ENCODE results near the gene HSD17B8.
A peak's percentile ranks its signal among the peaks of the same experiment; 100 is the strongest.

HSD17B8 gene

DNA sequence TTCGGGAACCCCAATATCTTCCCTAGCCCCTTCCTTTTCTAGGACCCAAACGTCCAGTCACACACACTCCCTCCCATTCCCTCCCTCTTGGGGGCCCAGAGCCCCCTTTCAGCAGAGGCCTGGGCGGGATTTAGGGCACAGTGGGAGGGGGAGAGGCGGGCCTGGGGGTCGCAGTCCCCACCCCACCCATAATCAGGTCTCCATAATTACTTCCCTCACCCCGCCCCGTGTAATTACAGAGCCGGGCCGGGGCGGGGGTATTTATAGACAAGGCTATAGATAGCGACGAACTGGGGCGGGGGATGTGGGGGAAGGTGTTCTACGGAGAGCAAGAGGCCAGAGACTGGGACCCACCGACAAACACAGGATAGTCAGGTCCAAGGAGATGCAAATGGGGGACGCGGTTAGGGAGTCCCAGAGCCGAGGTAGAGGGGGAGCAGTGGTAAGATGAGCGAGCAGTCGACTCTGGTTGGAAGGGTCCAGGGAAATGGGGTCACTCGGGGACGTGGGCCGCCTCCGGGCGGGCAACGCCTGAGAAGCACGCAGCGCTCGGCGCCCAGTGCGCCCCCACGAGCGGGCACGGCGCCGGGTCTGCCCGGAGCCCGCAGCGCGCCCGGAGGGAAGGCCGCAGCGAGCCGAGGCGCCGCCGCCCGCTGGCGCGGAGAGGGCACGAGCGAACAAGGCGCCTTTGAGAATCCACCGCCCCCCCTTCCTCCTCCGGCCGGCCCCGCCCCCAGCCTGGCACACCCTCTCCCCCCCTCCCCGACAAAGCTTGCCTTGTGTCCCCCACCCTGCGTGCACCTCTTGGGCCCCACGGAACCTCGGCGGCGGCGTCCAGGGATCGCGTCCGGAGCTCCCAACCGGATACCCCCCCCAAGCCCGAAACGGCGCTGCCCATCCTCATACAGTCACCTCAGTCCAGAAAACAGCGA is 11.5 kb upstream of the HSD17B8 start:
- peak; percentile 34 for DNase-seq

DNA sequence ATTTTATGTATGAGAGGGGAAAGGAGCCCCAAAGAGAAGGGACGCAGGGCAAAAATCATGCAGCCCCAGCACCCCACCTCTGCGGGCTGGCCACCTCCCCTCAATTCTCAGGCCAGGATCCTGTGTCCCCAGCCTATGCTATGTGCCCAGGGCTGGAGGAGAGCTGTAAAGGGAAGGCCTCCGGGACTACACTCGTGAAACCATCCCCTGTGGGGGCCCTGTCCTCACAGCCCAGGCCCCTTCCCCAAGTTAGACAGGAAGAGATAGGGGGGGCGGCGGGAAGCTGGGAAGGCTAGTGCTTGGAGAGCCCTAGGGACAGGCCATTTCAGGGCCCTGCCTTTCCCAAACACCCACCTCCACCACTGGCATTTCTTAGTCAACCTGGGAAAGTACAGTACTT is 10.8 kb upstream of the HSD17B8 start:
- no peak for DNase-seq

DNA sequence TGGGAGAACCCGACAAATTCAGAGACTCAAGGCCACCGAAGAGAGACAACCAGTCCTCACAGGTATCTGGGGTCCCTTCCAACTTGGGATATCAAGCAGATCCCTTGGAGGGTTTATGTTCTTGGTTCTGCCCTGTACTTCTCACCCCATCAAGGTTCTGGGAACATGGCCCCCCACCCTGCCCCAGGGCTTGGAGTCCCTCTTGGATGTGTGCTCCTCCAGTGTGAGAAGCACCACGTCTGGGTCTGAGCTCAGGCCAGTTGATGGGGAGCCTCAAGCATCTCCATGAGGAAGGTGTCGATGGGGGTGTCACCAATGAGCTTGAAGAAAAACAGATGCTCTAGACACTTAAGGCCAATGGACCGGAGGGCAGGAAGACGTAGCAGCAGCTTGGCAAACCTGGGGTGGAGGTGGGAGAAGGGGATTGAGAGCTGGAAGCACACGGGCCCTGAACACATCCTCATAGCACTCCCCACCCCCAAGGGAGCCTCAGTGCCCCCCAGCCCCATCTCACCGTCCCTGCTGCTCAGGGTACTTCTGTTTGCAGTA is 9.9 kb upstream of the HSD17B8 start:
- DNase-seq: no peak

DNA sequence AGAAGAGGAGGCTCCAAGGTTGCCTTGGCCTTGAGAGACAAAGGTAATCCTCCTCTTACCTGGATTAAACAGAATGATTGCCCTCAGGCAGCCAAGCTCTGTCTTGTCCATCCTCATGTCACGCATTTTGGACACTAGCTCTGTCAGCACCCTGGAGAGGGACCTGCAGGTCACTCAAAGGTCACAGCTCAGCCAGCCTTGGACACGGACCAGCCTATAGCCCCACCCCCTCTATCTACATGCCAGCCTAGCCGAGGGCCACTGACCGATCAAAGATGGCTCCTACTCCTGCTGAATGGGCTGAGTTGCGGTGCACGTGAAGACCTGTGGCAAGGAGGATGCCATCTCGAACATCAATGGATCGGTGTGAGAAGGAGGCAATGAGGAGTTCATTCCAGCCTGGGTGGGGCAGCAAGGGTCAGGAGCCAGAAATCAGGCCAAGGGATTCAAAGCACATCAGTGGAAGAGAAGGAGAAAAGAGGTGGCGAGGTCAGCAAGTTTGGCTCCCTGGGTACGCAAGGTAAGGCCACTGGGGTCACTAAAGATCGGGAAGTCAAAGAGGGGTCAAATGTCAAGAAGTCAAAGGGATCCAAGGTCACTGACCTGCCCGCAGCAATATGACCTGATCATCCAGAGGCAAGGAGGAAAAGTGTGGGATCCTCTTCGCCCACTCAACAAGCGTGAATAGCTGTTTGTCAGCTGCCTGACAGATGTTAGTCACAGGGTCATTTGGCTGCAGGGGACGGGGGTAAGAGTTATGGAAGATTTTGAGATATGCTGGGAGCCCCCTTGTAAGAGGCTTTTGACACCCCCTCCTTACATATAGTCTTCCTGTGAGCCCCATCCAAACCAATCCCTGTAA is 8.9 kb upstream of the HSD17B8 start:
- no peak for DNase-seq

DNA sequence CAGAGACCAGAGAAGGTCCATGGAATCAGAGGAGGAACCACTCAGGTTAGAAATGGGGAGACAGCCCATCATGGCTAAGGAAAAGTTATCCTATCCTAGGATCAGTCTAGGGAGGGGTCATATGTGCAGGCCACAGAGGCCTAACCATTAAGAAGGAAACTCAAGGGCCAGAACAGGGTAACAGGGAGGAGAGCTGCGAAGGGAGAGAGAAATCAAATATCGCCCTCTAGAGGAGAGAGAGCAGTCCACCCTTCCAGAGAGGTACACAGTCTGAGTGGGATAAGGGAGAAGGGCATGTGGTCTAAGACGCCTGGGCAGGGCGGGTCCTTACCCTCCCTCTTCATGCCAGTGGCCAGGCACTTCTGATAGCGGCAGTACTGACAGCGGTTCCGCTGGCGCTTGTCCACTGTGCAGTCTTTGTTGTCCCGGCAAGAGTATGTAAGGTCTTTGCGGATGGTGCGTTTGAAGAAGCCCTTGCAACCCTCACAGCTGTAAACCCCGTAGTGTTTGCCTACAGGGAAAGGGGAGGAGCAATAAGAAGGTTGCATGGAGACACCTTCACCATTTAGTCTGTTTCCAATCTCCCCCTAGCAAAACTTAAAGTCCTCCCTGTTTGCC is 6.9 kb upstream of the HSD17B8 start:
- peak; percentile 69 for DNase-seq

DNA sequence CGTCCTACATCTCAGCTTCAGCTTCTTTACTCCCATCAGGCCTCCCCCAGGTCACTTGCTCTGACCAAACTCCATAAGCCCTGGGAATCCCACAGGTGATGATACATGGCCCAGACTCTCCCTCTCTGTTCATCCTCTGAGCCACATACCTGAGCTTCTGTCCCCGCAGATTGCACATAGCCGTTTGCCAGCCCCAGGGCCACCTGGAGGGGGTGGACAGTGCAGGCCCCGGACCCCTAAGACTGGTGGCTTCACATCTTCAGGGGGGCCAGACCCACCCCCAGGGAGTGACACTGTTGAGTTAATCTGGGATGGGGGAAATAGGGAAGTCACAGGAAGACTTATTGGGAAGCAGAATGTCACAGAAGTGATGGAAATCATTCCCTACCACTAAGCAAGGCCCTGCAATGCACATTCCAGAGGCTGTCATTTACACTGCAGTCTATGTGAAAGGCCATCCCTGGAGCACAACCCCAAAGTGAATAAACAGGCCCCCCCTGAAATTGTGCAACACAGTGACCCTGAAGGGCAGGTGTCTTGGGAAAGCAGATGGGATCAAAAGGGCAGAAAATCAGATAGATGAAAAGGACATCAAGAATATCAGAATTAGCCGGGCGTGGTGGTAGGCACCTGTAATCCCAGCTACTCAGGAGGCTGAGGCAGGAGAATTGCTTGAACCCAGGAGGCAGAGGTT is 6.1 kb upstream of the HSD17B8 start:
- DNase-seq: no peak

DNA sequence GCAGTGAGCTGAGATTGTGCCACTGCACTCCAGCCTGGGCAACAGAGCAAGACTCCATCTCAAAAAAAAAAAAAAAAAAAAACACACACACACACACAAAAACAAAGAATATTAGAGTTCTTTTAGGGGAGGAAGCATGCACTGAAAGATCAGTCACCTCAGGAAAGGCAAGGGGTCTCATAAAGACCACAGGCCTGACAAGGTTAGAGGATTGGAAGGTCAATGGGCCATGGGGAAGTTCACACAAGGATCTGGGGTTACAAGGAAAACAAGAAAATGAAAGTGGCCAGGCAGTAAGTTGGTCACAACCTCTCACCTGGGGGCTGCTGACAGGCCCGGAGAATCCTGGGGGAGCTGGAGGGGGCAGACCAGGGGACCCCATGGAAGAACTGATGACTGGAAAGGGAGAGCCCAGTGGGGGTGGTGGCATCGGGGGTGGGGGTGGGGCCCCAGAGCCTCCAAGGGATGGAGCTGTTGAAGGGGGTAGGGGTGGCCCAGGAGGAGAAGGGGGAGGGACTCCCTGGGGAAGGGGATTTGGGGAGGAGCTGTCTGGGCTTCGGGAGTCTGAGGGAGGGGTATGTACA is 5.5 kb upstream of the HSD17B8 start:
- DNase-seq: no peak

DNA sequence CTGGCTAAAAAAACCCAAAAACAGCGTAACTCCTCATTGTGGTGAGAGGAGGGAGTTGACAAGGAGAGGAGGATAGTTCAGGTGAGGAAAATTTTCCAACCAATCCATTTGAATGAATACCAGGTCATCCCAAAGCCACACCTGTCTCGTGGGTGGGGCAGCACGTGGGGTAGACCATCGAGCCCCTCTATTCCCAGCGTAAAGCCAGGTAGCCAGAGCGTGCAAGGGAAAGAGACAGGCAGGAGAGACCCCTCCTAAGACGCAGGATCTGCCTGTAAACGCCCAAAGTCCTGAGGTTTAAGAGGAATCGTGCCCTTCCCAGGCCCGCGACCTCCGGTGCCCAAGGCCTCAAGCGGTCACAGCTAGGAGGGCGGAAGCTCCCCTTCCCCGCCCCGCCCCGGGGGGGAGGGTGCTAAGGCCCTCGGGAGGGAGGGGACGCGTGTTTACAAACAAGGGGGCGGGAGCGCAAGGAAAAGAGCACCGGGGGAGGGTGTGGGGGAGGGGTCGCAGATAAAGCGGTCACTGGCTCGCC is 4.7 kb upstream of the HSD17B8 start:
- peak; percentile 75 for DNase-seq

DNA sequence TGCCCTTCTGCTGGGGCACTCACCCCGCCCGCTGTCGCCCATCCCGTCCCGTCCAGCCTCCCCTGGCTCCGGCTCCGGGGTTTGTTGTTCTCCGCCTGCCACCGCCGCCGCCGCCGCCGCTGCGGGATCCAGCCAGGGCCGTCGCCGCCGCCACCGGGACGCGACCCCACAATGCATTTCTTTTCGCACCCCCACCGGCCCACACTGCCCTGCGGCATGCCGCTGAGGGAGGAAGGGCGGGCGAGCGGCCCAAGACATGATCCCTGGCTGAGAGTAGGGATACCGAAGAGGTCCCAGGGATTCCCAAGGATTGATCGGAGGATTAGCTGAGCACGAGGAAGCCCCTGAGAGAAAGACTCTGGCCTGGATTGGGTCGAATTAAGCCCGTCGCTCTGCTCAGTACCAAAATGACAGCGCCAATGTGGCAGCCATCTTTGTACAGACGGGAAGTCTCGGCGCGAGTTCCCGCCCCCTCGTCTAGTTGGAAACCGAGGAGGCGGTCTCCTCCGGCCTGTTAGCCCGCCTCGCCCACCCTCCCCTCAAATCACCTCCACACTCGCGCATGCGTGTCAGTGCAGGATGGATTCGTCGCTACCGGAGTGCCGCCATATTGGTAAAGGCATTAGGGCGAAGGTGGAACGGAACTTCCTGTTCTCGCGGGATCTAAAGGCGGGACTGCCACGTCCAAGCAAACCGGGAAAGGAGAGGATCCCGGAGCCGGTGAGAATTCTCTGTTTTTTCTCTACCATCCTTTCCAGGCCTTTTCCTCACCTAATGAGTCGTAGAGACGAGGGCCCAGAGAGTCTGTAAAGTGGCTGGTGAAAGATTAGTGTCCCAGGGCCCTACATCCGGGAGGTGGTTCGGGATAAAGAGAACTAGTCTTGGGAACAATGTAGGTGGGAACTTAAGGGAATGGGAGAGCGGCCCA is 4.0 kb upstream of the HSD17B8 start, which contains the start of the genes RXRB and SLC39A7:
TSS of gene RXRB (minus strand) at position 447 of the 928 bp plus-strand sequence. CDS start at position 258, 189 bp downstream.
TSS of gene SLC39A7 (plus strand) at position 649 of the 928 bp plus-strand sequence. CDS start 379 bp downstream, outside the sequence.
- DNase-seq: peak; percentile 99

DNA sequence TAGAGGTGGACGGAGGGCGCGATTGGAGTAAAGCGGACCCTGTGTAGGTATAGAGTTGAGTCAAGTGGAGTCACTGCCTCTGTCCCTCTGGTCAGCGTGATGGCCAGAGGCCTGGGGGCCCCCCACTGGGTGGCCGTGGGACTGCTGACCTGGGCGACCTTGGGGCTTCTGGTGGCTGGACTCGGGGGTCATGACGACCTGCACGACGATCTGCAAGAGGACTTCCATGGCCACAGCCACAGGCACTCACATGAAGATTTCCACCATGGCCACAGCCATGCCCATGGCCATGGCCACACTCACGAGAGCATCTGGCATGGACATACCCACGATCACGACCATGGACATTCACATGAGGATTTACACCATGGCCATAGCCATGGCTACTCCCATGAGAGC is 3.3 kb upstream of the HSD17B8 start:
- no peak for DNase-seq

DNA sequence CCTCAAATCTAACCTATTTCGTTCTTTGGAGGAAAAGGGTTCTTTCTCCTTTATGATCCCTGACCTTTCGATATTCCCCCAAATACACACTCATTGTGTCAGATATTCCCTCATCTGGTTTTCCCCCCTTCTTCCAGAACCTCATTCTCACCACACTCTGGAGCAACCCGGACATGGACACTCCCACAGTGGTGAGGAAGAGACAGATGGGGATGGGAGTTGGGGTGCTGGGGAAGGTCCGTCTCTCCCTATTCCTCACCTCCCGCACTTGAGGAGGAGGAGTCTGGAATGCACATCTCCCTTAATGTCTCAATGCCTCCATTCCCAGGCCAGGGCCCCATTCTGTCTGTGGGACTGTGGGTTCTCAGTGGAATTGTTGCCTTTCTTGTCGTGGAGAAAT is 2.5 kb upstream of the HSD17B8 start:
- no peak for DNase-seq

DNA sequence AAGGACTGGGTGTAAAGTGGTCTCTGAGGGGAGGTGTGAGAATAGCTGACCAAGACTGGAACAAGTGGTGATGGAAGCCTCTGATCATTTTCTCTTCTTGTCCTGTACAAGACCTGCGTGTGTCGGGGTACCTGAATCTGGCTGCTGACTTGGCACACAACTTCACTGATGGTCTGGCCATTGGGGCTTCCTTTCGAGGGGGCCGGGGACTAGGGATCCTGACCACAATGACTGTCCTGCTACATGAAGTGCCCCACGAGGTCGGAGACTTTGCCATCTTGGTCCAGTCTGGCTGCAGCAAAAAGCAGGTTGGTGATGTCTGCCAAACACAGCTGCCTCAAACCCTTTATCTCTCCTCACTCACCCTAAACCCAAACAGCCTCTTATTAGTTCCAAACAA is 1.7 kb upstream of the HSD17B8 start:
- no peak for DNase-seq

DNA sequence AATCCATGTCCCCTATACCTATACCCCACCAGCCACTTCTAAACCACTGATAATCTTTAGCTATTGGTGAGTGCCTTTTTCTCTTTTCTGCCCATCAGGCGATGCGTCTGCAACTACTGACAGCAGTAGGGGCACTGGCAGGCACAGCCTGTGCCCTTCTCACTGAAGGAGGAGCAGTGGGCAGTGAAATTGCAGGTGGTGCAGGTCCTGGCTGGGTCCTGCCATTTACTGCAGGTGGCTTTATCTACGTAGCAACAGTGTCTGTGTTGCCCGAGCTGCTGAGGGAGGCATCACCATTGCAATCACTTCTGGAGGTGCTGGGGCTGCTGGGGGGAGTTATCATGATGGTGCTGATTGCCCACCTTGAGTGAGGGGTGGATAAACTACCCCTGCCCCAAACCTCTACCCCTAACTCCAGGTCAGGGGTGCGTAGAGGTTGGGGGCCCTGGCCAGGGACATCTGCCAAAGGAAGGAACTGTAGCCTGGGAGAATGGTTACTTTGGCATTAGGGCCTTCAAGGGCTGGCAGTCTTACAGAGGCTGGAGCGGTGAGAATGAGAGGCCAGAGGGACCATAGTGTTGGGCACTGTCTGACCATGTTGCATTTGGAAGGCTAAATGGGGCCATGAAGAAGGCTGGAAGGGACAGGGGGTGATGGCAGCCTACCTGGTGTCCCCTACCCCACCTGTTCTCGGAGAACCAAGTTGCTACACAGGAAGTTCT is 851 bp upstream of the HSD17B8 start:
- DNase-seq: no peak

DNA sequence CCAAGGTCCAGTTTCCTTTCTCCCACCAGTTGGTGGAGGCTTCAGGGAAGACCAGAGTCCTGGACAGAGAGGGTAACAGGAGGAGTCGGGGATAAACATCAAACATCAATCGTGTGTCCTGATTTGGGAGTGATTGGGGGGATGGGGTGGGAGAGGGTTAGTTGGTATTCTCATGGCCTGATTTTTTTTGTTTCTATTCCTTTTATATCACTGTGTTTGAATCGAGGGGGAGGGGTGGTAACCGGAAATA is 365 bp upstream of the HSD17B8 start:
- no peak for DNase-seq

DNA sequence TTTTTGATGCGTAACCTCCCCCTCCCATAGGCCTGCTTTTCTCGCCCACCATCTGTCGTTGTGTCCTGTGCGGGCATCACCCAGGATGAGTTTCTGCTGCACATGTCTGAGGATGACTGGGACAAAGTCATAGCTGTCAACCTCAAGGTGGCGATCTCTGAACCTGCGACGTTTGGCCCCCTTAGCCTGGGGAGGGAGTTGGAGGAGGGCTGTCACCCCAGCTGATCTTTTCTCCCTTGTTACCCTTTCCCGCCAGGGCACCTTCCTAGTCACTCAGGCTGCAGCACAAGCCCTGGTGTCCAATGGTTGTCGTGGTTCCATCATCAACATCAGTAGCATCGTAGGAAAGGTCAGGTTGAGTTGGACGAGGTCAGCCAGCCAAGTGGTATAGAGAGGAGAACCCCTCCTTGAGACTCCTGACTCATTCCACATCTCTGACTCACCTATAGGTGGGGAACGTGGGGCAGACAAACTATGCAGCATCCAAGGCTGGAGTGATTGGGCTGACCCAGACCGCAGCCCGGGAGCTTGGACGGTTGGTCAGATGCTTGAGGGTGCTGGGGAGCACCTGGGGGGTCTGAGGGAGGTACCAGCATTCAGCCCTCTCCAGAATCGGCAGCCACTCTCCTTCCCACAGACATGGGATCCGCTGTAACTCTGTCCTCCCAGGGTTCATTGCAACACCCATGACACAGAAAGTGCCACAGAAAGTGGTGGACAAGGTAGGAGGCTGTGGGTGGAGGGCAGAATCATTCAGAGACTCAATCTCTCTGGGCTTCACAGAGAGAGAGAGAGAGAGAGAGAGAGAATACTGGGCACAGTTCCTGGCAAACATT is 954 bp downstream of the HSD17B8 start:
- DNase-seq: peak; percentile 33

DNA sequence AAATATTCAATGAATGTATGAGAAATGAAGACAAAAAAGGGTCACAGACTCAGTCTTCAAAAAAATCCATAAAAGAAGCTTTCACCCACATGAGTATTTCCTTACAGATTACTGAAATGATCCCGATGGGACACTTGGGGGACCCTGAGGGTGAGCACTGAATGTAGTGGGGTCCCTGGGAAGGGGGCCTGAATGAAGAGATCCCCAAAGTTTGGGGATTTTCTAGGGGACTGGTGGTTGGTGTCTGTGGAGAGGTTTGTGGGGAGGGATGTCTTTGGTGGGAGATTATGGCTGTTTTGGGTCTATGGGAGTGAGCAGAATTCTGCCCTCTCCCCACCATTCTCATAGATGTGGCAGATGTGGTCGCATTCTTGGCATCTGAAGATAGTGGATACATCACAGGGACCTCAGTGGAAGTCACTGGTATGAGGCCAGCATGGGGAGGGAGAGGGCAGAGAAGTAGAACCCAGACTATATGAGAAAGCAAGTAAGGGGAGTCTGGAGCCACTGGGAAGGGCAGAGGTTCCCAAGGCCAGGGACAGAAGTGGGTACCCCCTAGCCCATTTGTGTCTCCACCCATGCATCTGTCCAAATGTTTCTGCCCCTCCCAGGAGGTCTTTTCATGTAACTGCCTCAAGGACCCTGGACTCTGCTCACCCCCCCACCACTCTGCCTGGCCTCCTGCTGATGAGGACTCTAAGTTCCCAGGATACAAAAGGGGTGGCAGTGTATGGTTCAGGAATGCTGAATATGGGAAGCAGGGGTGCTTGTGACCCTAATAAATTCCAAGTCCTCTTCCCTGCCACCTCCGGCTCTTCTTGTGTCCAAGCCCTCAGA is 1.8 kb downstream of the HSD17B8 start:
- DNase-seq: no peak

DNA sequence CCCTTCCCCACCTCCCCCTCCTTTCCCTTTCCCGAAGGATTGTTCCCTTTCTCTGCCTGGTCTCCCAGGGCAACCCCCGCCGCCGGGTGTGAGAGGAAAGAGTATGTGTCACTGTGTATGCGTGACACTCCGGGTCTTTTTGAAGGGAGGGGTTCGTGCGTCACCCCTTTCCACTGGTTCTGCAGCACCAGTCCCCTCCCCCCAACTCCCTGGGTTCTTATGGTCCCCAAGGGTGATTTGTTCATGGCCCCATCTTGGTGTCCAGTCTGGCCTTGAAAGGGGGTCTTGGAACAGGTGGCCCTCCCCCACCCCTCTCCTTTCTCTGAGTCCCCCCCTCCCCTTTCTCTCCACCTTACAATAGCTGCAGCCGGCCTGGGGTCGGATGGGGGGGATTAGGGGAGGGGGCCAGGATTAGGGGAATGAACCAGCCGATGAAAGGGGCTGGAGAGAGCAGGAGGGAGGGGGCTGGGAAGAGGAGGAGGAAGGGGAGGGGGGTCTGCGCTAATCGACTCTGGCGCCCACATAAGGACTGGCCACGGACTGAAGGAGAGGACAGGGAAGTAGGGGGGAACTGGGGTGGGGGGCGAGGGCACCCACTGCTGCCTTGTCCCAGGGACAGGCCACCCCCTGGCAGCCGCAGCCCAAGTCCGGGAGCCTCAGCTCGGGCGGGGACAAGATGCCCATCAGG is 2.6 kb downstream of the HSD17B8 start:
- no peak for DNase-seq

All from CD4-positive, alpha-beta T cell treated with Interleukin-12 subunit alpha and Interleukin-12 subunit beta, for 1 hour (primary cell).